GM12873 (cell line): ENCODE results near the gene PTPRN2.

ENCODE experiments used
- TF ChIP-seq, protein P1 (sequence below): IDR thresholded peaks from 2 replicates; pipeline ENCODE4 v1.5.1; 2012; ENCODE audit warnings: low read depth, mild to moderate bottlenecking, moderate library complexity, low read length, control low read depth; ENCODE audit not compliant: insufficient read depth; ENCODE audit errors: missing control alignments

Gene PTPRN2

DNA sequence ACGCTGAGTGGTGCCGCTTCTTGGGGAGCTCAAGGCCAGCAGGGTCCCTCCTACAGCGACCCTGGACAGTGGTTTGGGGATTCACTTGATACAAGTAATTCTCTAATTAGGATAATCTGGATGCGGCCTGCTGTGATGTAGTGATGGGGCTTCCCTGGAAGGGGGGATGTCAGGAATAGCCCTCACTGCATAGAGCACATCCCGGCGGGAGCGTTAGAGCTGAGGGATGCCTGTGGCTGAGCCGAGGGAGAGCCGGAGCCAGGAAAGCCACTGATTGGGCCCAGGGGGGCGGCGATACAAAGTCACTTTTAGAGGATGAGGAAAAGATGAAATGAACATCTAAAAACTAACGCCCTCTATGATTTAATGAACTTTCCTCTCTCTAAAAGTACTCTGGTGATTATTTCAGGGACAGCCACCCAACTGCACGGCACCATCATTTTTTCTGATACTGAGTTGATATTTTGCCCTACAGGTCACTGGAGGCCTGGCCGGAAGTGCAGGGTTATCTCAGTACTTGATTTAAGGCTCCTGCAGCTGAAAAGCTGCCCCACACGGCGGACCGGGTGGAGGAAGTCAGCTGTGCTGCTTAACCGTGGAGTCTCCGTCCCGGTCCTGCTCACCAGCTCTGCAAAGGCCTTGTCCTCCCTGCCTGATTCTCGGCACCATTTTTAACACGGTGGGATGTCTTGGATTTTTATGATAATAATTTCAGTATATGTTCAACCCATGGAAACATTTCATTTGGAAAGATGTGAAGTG is 732.0 kb downstream of the PTPRN2 start:
- TF ChIP-seq, protein P1, sequence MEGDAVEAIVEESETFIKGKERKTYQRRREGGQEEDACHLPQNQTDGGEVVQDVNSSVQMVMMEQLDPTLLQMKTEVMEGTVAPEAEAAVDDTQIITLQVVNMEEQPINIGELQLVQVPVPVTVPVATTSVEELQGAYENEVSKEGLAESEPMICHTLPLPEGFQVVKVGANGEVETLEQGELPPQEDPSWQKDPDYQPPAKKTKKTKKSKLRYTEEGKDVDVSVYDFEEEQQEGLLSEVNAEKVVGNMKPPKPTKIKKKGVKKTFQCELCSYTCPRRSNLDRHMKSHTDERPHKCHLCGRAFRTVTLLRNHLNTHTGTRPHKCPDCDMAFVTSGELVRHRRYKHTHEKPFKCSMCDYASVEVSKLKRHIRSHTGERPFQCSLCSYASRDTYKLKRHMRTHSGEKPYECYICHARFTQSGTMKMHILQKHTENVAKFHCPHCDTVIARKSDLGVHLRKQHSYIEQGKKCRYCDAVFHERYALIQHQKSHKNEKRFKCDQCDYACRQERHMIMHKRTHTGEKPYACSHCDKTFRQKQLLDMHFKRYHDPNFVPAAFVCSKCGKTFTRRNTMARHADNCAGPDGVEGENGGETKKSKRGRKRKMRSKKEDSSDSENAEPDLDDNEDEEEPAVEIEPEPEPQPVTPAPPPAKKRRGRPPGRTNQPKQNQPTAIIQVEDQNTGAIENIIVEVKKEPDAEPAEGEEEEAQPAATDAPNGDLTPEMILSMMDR, result no peak

DNA sequence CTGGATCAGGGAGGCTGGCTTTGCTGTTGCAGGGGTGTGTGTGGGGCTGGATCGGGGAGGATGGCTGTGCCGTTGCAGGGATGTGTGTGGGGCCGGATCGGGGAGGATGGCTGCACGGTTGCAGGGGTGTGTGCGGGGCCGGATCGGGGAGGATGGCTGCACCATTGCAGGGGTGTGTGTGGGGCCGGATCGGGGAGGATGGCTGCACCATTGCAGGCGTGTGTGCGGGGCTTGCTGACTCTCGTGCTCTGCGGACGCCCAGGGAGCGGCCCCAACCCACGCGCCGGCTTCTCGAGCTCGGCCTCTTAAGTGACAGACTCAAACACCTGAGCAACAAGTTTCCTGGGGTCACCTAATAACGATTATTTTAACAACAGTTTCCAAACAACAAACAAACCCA is 732.6 kb downstream of the PTPRN2 start:
- TF ChIP-seq, protein P1, result no peak

DNA sequence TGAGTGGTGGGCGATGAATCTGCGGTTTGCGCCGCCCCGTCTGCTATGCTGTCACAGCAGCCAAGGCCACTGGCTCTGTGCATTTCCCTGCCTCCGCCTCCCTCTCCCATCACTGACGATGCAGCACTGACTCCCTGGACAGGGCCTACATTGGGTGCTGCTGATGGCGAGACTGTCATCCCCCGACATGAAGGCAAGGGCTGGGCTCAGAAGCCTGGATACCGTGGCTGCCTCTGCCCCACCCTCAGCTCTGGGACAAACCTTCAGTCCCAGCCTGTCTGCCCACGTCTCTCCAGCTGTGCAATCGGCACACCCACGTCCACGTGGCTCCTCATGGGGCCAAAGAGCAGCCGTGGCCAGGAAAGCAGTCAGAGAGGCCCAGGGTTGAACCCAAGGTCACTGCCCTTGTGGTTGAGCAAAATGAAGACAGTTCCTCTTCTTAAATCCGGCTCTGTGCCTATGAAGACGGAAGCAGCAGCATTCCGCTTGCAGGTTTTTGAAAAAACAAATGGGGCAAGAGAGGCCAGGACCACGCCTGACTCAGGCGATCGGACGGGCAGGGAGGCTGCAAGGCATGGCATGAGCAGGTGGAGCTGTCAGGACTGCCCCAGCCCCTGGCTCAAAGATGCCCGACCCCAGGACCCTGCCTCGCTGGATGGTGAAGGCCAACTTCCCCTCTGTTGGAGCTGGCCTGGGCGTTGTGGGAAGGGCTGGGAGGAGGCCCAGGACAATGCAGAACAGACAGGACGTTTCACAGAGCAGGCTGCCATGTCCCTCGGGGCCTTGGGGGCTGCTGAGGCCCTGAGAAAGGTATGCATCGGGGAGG is 733.3 kb downstream of the PTPRN2 start:
- TF ChIP-seq, protein P1, result no peak

DNA sequence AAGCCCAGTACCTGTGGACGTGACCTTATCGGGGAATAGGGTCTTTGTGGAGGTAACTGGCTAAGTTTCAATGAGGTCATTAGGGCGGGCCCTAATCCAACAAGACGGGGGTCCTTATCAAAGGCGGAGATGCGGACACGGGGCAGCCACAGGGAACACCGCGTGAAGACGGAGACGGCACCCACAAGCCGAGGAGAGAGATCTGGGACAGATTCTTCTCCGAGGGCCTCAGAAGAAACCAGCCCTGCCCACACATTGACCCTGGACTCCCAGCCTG is 733.9 kb downstream of the PTPRN2 start:
- TF ChIP-seq, protein P1, result no peak

DNA sequence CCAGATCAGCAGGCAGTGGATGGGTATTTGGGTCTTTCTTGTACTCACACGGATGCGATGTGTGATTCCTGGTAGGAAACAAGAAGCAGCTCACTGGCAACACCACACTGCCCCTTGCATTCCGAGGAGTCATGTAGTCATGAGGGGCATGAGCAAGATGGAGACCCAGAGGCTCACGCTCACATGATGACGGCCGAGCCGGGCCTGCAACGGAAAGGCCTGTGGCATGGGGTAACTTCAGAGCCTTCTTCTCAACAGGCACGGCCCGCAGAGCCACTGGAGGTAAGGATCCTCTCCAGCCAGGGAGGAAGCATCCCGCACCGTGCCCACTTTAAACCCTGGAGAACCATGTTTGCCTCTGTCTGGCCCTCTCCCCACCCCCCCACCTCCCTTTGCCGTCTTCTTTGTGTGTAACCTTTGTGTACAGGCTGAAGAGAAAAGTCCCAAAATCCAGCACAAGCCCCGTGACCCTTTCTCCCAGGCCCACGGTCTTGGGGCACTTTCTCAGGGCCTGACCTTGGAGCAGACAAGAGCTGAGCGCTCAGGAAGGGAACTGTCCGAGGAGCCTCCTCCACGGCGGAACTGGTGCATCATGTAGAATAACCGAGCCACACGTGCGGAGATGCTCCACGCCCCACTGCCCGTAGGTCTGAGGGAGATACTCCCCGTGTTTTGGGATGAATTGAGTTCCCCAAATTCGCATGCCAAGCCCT is 734.4 kb downstream of the PTPRN2 start:
- TF ChIP-seq, protein P1, result no peak

DNA sequence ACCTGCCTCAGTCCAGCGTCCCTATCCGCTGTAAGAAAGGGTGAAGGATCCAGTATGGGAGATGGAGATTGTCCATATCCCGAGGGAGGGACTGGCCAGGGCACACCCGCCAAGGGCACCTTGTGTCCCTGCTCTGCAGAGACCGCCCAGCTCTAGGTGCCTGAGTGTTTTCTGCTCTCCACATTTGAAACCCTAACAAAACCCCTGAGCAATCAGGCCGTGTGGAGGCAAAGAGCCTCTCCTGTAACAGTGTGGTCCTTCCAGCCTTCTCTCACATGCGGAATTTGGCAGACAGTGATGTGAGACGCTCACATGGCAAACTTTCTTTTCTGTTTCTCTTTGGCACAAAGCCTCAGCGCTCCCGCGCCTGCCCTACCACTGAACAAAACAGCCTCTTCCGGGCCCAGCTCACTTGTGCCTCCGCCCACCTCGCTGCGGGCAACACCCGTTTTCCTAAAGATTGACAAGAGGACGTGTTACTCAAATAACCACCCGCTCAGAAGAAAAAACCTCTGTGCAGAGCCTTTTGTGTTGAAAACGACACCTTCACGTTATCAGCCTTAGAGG is 736.0 kb downstream of the PTPRN2 start:
- TF ChIP-seq, protein P1, result no peak
